GM10266 (cell line): ENCODE results near the gene EMX1.

Experiments used
- DNase-seq: peaks from one replicate; pipeline ENCODE4 v3.0.0; 2012; ENCODE audit errors: extremely low spot score
- TF ChIP-seq, protein P1 (sequence below): IDR thresholded peaks from 2 replicates; pipeline ENCODE4 v1.5.1; 2012; ENCODE audit warnings: mild to moderate bottlenecking, low read depth; ENCODE audit not compliant: control insufficient read depth, insufficient read depth; ENCODE audit errors: missing control alignments

EMX1 gene

DNA sequence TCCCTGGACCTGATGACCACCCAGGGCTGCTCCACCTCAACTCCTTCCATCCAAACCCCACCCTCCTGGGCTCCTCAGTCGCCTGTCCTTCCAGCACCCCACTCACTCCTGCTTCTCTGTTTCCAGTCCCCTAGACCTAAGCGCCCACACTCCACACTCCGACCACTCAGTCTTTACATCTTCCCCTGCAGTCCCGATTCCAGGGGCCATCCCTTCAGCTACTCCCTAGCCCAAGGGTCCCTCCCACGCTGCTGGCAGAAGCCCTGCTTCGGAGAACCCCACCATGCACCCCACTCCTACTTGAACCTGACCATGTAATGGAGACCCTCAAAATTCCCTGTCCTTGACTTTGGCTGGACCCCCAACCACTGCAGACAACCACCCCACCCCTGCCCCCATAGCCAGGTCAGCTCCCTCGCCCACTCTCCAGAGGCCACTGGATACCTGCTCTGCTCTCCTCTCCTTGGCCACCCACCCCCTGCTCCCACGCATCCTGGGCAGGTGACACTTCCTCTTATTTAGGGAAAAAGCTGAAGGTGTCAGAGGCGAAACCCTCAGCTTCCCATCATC lies 28.2 kb downstream of the EMX1 start:
- TF ChIP-seq, protein P1, sequence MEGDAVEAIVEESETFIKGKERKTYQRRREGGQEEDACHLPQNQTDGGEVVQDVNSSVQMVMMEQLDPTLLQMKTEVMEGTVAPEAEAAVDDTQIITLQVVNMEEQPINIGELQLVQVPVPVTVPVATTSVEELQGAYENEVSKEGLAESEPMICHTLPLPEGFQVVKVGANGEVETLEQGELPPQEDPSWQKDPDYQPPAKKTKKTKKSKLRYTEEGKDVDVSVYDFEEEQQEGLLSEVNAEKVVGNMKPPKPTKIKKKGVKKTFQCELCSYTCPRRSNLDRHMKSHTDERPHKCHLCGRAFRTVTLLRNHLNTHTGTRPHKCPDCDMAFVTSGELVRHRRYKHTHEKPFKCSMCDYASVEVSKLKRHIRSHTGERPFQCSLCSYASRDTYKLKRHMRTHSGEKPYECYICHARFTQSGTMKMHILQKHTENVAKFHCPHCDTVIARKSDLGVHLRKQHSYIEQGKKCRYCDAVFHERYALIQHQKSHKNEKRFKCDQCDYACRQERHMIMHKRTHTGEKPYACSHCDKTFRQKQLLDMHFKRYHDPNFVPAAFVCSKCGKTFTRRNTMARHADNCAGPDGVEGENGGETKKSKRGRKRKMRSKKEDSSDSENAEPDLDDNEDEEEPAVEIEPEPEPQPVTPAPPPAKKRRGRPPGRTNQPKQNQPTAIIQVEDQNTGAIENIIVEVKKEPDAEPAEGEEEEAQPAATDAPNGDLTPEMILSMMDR, result no peak
- no peak for DNase-seq

DNA sequence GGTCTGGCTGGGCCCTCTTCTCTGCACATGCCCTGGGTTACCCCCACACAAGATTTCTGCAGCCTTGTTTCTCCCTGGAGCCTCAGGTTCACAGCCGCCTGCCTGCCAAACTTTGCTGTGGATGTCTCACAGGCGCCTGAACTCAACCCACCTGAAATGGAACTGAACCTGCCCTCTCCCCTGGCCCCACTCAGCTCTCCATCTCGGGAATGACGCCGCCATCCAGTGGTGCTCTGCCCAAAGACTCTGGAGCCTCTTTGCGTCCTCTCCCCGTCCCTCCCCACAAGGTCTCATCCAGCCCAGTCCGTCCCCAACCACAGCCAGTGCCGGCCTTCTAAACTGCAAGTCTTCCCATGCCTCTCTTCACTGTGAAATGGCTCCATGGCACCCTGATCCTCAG lies 29.1 kb downstream of the EMX1 start:
- no peak for DNase-seq
- TF ChIP-seq, protein P1, result no peak

DNA sequence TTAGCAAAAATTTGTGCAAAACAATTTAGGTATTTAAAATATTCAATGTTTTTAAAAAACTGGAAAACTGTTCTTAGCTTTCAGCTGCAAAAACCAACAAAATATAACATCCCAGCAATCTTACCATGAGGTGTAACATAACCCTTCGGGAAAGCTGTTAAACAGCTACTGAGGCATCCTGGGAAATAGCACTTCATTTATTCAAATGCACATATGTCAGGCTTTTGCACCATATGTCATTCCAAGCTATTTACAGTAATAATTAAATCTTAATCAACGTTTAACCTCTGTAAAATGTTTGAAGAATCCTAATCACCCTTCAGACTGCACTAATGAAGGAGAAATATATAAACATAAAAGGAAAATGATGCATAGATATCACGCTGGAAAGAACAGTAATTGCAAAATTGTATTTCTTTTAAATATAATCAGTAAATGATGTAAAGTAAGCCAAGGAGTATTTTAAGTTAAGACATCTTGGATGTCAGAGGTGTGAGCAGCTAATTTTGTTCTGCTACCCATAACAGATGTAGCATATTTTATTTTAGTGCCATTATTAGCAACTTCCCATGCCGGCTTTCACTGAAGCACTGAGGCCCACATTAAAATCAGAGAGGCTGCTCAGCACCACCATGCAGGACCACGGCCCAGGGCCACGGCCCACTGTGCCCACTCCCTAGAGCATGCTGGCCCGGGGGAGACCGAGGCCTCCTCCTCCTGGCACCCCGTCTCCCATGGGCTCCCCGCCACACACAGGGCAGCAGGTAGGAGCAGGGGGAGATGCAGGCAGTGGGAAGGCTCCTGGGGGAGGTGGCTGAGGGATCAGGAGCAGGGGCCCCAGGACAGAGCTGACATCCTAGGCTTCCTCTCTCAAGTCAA lies 30.9 kb downstream of the EMX1 start:
- TF ChIP-seq, protein P1, result no peak
- no peak for DNase-seq

DNA sequence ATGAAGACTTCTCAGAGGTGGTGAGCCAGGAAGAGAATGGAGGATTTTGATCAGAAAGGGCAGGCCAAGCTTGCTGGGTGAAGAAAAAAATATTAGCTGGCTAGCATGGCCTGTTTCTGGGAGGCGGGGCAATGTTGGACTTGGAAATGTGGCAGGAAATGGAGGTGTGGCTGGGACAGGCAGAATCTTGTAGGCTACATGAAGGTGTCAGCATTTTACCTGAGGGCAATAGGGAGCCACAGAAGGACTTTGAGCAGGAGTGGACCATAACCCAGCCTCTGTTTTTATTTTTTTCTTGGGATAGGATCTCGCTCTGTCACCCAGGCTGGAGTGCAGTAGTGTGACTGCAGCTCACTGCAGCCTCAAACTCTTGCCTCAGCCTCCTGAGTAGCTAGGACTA lies 31.7 kb downstream of the EMX1 start:
- no peak for DNase-seq
- TF ChIP-seq, protein P1, result no peak

DNA sequence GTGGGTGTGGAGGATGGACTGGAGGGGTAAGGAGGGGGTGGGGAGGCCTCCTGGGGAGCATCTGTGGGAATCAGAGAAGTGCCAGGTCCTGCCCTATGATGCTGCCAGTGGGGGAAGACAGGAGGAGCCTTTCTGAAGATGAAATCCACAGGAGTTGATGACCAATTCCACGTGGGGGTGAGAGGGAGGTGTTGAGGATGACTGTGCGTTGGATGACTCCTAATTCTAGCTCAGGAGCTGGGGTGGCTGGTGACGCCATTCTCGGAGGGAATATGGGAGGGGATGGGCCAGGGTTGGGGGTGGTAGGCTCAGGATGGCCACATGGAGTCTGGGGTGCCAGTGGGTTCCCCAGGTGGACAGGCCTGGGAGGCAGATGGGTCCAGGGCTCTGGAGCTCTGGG lies 32.3 kb downstream of the EMX1 start:
- DNase-seq, result no peak
- TF ChIP-seq, protein P1, result no peak

DNA sequence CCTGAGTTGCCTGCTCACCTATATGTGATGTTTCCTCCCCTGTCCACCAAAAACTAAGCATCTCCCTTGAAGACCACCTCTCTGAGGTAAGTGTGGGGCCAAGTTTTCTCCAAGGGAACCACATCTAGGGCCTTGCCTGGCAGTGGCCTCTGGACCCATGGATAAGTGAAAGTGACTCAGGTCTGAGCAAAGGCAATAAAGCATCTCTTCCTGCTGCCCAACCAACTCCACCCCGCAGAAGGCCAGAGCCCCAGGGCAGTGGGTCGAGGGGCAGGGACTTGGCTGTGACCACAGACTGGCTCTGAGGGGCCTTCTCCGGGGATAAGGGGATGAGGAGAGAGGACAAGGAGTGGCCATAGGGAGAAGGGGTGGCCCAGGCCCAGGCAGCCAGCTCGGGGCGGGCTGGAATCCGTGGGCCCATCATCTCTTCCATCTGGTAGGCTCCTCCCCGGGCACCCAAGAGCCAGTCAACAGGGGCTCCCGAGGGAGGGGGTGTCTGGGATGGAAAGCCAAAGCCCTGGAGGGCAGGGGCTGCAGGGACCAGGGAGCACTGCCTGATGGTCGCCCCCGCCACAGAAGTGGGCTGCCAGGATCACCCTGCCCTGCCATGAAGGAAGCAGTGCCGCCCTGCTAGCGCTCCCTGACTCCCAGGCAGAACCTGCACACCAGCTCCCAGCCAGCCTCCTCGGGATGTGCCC lies 33.4 kb downstream of the EMX1 start:
- TF ChIP-seq, protein P1, result no peak
- DNase-seq, result no peak

DNA sequence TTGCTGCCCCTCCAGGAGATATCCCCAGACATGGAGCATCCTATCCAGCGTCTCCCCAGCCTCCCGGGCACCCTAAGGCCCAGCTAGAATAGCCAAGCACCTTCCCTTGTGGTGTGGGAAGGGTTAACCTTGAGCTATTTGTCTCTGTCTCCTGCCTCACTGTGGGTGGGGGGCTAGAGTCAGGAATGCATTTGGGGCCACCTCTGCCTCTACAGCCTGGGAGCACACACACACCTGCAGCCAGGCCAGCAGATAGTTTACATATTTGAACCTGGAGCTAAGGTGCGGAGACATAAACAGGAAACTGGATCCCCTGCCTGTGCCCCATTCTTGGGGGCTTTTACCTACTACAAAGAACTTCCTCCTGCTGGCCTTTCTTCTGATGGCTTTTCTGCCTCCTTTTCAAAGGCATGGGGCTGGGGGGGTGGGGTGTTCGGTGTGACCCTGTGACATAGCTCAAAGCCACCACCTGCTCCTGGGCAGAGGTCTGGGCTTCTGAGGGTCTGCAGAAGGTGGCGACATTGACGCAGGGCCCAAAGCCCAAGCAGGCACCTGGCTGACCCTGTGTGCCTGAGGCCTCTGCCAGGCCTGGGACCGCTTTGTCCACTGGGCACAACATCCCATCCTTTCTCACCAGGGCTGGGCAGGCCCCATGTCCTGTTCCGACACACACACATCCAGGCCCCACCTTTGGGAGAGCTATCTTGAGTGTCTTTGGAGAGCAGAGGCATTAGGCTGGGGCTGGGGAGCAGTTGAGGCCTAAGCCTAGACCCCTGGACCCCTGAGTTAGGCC lies 34.2 kb downstream of the EMX1 start:
- TF ChIP-seq, protein P1, result no peak
- DNase-seq, result no peak
